Stomach (tissue), 4 donors: ENCODE data around the gene PCYT2.

Source experiments
- POLR2A ChIP-seq, 4 donors: fragments of 450-650 bp; IDR thresholded peaks; one replicate each; pipeline ENCODE4 v1.6.1; 2016; ENCODE audit warnings: antibody characterized with exemption in 4 of 4, control low read depth in 2 of 4, mild to moderate bottlenecking in 1 of 4, moderate library complexity in 1 of 4
- POLR2AphosphoS5 ChIP-seq, 3 donors: sonication (generic); formaldehyde crosslinking; IDR thresholded peaks; one replicate each; pipeline ENCODE4 v1.6.1; 2016; ENCODE audit warnings: antibody characterized with exemption in 3 of 3
- TF ChIP-seq, protein P1 (sequence below), 7 experiments: fragments of 450-650 bp in 4 of 7; fragments of 200-600 bp in 3 of 7; sonication (generic) in 3 of 7; IDR thresholded peaks; one replicate each; pipeline ENCODE4 v1.5.1; 2016 to 2019; ENCODE audit warnings: antibody characterized with exemption in 7 of 7, control low read depth in 2 of 7, mild to moderate bottlenecking in 1 of 7

DNA sequence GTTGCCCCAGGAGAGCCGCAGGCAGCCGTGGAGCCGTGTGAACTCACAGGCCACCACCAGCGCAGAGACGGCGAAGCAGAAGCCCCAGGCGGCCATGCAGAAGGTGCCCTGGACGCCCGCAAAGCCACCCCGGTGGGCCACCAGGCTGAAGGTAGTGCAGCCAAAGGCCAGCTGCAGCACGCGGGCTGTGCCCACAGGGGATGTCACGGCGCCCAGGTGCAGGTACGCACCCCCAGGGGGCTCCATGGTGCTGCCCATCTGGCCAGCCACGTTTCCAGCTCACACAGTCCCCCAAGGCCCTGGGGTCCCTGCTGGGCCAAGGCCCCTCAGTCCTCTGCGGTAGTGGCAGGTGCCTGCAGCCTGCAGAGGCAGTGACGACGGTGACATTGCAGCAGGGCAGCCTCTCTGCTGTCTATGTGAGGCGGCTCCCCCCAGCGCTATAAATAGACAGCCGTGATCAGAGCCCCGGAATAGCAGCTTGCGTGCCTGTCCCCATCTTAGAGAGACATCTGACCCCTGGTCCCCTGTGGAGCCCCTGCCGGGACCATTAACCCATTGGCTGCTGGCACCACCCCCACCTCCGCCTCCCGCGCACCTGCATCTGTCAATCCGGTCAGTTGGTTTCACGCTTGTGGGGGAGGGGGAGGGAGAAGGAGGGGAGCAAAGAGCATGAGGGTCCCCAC is 30.4 kb upstream of the PCYT2 start:
- TF ChIP-seq, protein P1, sequence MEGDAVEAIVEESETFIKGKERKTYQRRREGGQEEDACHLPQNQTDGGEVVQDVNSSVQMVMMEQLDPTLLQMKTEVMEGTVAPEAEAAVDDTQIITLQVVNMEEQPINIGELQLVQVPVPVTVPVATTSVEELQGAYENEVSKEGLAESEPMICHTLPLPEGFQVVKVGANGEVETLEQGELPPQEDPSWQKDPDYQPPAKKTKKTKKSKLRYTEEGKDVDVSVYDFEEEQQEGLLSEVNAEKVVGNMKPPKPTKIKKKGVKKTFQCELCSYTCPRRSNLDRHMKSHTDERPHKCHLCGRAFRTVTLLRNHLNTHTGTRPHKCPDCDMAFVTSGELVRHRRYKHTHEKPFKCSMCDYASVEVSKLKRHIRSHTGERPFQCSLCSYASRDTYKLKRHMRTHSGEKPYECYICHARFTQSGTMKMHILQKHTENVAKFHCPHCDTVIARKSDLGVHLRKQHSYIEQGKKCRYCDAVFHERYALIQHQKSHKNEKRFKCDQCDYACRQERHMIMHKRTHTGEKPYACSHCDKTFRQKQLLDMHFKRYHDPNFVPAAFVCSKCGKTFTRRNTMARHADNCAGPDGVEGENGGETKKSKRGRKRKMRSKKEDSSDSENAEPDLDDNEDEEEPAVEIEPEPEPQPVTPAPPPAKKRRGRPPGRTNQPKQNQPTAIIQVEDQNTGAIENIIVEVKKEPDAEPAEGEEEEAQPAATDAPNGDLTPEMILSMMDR (IDR thresholded peaks at IDR 0.05) = no peak
- TF ChIP-seq POLR2A (IDR thresholded peaks at IDR 0.05) (no peak), POLR2AphosphoS5 (IDR thresholded peaks at IDR 0.05) (no peak)
